Ishikawa (cell line): ENCODE results near the gene ZKSCAN5.

Experiments used
- CEBPB ChIP-seq: IDR thresholded peaks from 2 replicates; pipeline ENCODE4 v1.6.1; 2012
- CREB1 ChIP-seq: IDR thresholded peaks from 2 replicates; pipeline ENCODE4 v1.6.1; 2012; ENCODE audit warnings: low read depth
- EGR1 ChIP-seq: IDR thresholded peaks from 2 replicates; pipeline ENCODE4 v1.6.1; 2012
- EP300 ChIP-seq: IDR thresholded peaks from 2 replicates; pipeline ENCODE4 v1.6.1; 2012; ENCODE audit warnings: borderline replicate concordance
- FOXM1 ChIP-seq: IDR thresholded peaks from 2 replicates; pipeline ENCODE4 v1.6.1; 2012; ENCODE audit warnings: low read depth, borderline replicate concordance
- MAX ChIP-seq: IDR thresholded peaks from 2 replicates; pipeline ENCODE4 v1.6.1; 2012
- NFIC ChIP-seq: IDR thresholded peaks from 2 replicates; pipeline ENCODE4 v1.6.1; 2012
- RAD21 ChIP-seq: IDR thresholded peaks from 2 replicates; pipeline ENCODE4 v1.6.1; 2012; ENCODE audit warnings: low read depth
- REST ChIP-seq: IDR thresholded peaks from 2 replicates; pipeline ENCODE4 v1.6.1; 2012; ENCODE audit warnings: low read depth, mild to moderate bottlenecking
- TAF1 ChIP-seq: IDR thresholded peaks from 2 replicates; pipeline ENCODE4 v1.6.1; 2012; ENCODE audit warnings: low read depth, mild to moderate bottlenecking
- TCF12 ChIP-seq: IDR thresholded peaks from 2 replicates; pipeline ENCODE4 v1.6.1; 2012; ENCODE audit warnings: low read depth
- TEAD4 ChIP-seq: IDR thresholded peaks from 2 replicates; pipeline ENCODE4 v1.6.1; 2012
- USF1 ChIP-seq: IDR thresholded peaks from 2 replicates; pipeline ENCODE4 v1.6.1; 2012
- YY1 ChIP-seq: IDR thresholded peaks from 2 replicates; pipeline ENCODE4 v1.6.1; 2012; ENCODE audit warnings: low read depth
- ZBTB7A ChIP-seq: IDR thresholded peaks from 2 replicates; pipeline ENCODE4 v1.6.1; 2012; ENCODE audit warnings: low read depth

The ZKSCAN5 gene

GRCh38 chr7:99525713-99526440 lies 21.4 kb downstream of the ZKSCAN5 start:
- no peak for TF ChIP-seq TCF12
- TF ChIP-seq RAD21, result peak; percentile 39

GRCh38 chr7:99531354-99531765 lies 26.9 kb downstream of the ZKSCAN5 start:
- TF ChIP-seq USF1 (peak; percentile 25; the same call in 1 of the 2 replicates), TCF12 (peak; percentile 57; the same call in 1 of the 2 replicates), ZBTB7A (no peak), MAX (no peak)

- no peak for TF ChIP-seq NFIC
Observed at GRCh38 chr7:99535667-99536066, 31.2 kb downstream of the ZKSCAN5 start.

GRCh38 chr7:99539213-99539811 lies 34.9 kb downstream of the ZKSCAN5 start:
- TF ChIP-seq TAF1, result no peak
- TF ChIP-seq USF1, result no peak
- TF ChIP-seq EGR1, result no peak
- no peak for TF ChIP-seq NFIC
- TF ChIP-seq EP300, result no peak
- no peak for TF ChIP-seq TCF12
- TF ChIP-seq CREB1, result no peak
- TF ChIP-seq MAX, result no peak
- no peak for TF ChIP-seq RAD21
- TF ChIP-seq CEBPB, result no peak
- no peak for TF ChIP-seq ZBTB7A
- TF ChIP-seq REST, result no peak
- TF ChIP-seq FOXM1, result no peak
- no peak for TF ChIP-seq YY1
- no peak for TF ChIP-seq TEAD4

- TF ChIP-seq ZBTB7A (no peak), REST (no peak), NFIC (no peak), EP300 (no peak), EGR1 (no peak), CEBPB (no peak), TCF12 (no peak)
Observed at GRCh38 chr7:99540542-99540941, 36.1 kb downstream of the ZKSCAN5 start.

GRCh38 chr7:99541212-99541611 lies 36.8 kb downstream of the ZKSCAN5 start:
- no peak for TF ChIP-seq FOXM1
- TF ChIP-seq TEAD4, result no peak
- TF ChIP-seq USF1, result no peak
- no peak for TF ChIP-seq EP300
